GM19395 (cell line): ENCODE results near the gene PRR32.
"Not testable (repeated sequence)": the region's sequence is repeated elsewhere in the genome, so short reads cannot be mapped to it uniquely, and the experiment has no call there.

Source experiments
- ATAC-seq: cut with Tn5 transposase; IDR thresholded peaks from one replicate; pipeline ENCODE4 v1.9.1; 2021; ENCODE audit warnings: mild to moderate bottlenecking, moderate library complexity; ENCODE audit not compliant: unreplicated experiment

PRR32 gene, protein sequence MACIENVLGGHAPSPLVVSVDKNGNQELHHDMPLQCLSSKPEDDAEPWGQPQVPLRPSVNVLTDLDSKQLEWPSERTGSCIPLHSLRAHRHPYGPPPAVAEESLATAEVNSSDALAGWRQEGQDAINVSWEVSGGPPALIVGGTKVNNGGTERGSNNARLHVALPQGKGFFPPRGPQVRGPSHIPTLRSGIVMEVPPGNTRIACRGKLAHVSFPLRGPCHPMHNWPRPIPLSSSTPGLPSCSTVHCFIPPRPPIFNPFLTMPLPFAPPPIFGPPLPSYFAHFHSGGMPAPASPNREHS

DNA sequence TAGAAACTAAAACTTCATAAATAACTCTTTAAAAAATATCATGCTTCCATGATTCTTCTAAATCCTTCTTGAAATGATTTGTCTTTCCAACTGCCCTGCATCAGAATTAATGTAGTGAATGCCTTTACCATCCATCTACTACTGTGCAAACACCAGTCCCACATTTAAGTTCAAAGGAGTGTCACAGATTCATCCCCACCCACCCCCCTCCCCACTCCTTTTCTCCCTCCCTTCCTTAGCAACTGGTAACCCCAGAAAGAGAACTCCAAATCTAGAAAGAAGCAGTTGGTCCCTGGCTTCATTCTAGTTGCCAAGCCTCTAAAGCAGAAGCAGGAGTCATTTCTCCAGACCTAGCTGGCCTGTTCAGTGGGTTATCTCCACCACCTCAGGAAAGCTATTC lies at the start of gene PRR32:
TSS of gene PRR32 (plus strand) at position 301 of the 400 bp plus-strand sequence. CDS start 115 bp downstream, outside the sequence.
- ATAC-seq, result no peak

DNA sequence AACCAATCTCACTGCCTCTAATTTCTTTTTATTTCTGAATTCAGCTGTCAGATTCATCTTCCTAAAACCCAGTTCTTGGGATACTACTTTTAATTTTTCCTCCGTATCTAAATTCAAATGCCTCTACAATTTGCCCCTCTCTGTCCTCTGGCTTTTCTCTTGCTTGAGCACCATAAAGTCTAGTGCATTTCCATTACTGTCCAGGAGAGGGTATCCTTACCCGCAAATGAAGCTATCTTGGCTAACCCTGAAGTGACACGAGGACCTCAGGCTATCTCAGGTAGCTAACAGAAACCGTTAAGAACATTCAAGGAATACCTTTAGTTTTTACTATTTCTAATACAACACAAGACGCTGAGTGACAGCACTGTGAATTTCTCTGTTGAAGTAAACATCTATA lies 49.4 kb upstream of the PRR32 start:
- ATAC-seq, result peak; percentile 80

DNA sequence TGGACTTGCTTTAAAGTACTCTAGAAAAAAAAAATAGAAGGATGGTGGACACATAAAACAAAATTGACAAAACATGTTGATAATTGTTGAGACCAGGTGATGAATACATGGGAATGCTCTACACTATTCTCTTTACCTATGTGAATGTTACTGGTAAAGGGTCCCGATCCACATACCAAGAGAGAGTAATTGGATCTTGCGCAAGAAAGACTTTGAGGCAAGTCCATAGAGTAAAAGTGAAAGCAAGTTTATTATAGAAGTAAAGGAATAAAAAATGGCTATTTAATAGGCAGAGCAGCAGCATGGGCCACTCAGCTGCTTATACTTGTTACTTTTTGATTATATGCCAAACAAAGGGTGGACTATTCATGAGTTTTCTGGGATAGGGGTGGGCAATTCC lies 34.0 kb upstream of the PRR32 start:
- ATAC-seq, result no peak

DNA sequence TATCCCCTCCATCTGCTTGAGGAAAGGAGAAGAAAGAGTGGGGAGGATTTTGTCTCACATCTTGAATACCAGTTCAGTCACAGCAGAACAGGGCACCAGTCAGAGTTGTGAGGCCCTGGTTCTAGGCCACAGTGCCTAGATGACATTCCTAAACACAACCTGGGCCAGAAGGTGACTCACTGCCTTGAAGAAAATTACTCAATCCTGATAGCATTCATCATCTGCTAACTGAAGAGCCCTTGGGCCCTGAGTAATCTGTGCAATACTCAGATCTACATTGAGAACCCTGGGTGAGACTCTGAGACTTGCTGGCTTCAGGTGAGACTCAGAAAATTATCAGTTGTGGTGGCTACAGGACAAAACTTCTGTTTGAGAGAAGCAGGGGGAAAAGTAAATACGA lies 20.5 kb upstream of the PRR32 start:
- no peak for ATAC-seq

DNA sequence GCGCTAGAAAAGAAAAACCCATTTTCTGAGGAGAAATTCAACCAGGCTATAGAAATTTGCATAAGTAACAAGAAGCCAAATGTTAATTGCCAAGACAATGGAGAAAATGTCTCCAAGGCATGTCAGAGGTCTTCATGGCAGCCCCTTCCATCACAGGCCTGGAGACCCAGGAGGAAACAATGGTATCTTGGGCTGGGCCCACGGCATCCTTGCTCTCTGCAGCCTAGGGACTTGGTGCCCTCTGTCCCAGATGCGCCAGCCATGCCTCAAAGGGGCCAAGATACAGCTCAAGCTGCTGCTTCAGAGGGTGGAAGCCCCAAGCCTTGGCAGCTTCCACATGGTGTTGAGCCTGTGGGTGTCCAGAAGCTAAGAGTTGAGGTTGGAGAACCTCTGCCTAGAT lies 12.7 kb upstream of the PRR32 start:
- not testable (repeated sequence) for ATAC-seq

DNA sequence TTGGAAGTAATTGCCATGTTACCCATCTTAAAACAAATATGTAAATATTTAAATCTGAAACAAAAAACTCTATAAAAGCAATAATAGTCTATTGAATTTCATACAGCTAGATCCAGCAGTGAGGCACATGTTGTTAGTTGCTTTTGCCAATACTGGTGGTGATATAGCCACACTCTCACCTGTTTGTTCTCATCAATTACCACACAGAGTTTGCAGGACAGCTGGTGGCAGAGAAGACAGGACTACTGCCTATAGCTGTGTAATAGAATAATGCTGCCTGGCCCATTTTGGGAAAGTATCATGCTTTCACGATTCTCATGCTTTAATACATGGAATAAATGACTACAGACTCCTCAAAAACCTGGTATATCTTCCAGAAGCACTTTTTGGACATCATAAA lies 3.7 kb upstream of the PRR32 start:
- ATAC-seq, result no peak

DNA sequence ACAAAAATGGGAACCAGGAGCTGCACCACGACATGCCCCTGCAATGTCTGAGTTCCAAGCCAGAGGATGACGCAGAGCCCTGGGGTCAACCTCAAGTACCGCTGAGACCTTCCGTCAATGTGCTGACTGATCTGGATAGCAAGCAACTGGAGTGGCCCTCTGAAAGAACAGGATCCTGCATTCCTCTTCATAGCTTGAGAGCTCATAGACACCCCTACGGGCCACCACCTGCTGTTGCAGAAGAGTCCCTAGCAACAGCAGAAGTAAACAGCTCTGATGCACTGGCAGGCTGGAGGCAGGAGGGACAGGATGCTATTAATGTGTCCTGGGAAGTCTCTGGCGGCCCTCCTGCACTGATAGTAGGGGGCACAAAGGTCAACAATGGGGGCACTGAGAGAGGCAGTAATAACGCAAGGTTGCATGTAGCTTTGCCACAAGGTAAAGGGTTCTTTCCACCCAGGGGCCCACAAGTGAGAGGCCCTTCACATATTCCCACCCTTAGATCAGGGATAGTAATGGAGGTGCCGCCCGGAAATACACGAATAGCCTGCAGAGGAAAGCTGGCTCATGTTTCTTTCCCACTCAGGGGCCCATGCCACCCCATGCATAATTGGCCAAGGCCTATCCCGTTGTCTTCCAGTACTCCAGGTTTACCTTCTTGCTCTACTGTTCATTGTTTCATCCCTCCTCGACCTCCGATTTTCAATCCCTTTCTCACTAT lies 1.3 kb downstream of the PRR32 start:
- ATAC-seq, result no peak

DNA sequence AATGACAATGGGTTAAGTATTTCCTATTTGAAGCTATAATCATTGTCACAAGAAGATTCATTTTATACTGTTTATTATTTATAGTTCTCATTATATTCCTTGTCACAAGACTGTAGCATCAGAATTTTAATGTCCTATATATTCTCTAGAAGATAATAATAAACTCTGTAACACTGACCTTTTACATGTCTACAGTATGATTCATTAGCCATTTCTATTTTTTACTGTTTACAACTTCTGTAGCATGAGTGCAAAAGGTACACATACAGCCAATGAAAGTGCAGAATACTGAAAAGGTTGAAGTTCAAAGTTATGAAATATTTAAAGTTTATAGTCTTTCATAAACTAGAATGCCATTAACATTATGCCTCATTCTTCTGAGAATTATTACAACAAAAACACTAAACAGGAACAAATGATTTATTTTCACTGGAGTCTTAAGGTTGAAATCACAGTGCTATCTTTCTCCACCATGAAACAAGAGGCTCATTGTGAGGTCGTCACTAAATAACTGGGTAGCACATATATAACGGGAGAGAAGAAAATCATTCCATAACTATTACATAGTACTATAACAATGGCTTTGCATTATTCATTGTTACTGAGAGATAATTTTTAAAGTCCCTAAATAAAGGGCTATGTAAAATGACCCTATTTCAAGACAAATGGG lies 4.9 kb downstream of the PRR32 start:
- ATAC-seq, result no peak

DNA sequence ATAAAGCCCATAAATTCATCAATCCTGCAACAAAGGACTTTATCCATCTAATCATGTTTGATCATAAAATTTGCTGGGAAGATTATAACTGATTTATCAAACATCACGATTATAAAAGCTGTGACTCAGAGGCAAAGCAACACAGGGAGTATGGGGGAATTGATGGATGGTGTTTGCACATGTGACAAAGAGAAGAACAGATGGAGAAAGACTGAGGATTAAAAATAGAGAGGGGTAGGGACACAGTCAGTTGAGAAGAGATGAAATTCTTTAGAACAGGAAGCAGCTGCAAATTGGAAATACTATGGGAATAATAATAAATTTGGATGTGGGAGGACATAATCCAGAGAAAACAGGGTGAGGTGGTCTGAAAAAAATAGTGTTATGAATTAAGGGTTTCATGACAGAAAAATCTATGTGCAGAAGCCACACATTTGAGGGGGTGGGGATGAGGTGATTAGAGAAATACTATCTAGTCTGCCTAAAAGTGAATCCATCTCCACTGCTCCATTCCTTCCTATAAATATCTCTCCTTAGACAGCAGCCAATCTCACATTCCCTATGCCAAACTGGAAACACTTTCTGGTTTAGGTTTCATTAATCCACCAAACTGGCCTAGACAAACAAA lies 6.2 kb downstream of the PRR32 start:
- ATAC-seq, result no peak

DNA sequence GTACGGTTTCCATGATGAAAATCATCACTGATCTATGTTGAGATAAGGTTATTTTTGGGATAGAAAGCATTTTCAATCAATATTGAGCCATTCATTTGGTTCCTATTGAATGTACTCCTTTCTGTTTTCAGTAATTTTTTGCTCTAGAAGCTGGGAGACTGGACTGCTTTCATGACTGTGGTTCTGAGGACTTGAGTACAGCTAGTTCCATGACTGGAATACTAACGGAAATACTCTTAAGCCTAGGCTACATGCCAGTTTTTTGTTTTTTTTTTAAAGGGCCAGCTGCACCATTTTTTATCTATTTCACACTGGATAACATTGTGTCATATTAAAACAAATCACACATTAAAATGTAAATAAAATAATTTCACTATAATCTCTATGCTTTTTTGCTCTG lies 16.7 kb downstream of the PRR32 start:
- no peak for ATAC-seq

DNA sequence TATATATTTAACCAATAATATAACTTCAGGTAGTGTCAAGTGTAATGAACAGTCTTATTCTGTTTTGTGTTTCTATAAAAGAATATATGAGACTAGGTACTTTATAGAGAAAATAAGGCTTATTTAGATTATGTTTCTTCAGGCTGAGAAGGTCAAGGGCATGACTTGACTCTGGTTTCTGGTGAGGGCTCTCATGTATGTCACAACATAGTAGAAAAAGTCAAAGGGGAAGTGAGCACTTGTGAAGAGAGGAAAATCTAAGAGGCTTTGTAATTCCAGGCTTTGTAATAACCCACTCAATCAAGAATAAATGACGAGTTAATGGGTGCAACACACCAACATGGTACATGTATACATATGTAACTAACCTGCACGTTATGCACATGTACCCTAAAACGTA lies 27.6 kb downstream of the PRR32 start:
- no peak for ATAC-seq

DNA sequence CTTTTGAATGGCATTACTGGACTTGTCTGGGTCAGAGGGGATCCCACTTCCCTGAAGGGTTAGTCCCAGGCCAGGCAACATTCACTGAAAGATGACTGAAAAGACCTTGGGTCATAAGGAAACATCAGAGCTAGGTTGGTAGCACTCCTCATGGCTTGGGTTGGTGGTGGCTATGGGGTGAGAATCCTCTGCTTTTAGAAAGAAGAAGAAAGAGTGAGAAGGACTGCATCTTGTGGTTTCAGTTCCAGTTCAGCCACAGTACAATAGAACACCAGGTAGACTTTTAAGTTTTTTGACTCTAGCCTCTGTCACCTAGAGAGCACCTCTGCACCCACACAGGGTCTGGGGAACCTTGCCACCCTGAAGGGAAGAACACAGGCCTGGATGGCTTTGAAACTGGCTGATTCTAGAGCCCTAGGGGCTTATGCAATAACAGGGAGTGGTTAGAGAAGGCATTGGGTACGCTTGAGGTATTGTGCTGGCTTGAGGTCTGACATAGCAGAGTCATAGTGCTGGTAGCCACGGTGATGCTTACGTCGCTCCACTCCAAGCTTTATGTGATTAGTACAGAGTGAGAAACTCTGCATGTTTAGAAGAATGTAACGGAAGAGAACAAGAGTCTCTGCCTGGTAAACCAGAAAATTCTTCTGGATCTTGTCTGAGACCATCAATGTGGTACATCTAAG lies 36.5 kb downstream of the PRR32 start:
- no peak for ATAC-seq
